ENCODE measurements around the gene GRIP2. TPM values are rescaled to one million over a fixed set of nuclear protein-coding genes. Genes with fewer than 3 reads are reported as not detected.

Gene GRIP2
- total RNA-seq, 6 experiments from 2014 or later = 0.04 to 0.44 (median 0.33) TPM; not detected in 1

DNA sequence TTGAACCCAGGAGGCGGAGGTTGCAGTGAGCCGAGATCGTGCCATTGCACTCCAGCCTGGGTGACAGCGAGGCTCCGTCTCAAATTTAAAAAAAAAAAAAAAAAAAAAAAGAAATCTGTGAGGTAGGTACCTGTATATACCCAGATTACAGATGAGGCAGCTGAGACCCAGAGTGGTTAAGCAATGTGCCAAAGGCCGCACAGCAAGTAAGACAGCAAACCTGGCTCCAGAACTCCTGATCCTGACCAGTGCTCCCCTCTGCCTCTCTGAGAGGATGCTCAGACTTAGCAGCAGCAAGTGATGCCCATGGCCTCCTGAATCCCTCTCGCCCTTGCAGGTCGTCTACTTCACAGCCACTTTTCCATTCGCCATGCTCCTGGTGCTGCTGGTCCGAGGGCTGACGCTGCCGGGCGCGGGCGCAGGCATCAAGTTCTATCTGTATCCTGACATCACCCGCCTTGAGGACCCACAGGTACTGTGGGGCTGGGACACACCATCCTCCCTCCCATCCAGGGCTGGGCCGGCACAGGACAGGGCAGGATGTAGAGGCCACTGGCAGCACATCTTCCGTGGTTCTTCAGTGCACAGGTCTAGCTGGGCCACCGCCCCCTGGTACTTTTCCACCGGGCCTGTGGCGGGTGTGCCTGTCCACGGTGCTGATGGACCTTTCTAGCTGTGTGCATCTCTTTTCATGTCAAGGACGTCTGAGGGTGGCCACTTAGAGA, 73.8 kb downstream of the GRIP2 start:
- Histone ChIP-seq H3K27me3 (no peaks in the 10 kb centered on the region), H3K27ac (no peak overlapping the region), H3K4me3 (no peak overlapping the region), H3K36me3 (no peaks in the 10 kb centered on the region), H3K9me3 (no peaks in the 10 kb centered on the region), H3K4me1 (no peaks in the 10 kb centered on the region)
- TF ChIP-seq, protein P1, sequence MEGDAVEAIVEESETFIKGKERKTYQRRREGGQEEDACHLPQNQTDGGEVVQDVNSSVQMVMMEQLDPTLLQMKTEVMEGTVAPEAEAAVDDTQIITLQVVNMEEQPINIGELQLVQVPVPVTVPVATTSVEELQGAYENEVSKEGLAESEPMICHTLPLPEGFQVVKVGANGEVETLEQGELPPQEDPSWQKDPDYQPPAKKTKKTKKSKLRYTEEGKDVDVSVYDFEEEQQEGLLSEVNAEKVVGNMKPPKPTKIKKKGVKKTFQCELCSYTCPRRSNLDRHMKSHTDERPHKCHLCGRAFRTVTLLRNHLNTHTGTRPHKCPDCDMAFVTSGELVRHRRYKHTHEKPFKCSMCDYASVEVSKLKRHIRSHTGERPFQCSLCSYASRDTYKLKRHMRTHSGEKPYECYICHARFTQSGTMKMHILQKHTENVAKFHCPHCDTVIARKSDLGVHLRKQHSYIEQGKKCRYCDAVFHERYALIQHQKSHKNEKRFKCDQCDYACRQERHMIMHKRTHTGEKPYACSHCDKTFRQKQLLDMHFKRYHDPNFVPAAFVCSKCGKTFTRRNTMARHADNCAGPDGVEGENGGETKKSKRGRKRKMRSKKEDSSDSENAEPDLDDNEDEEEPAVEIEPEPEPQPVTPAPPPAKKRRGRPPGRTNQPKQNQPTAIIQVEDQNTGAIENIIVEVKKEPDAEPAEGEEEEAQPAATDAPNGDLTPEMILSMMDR (IDR thresholded peaks at IDR 0.05) = no peak
- no peak for TF ChIP-seq POLR2A (IDR thresholded peaks at IDR 0.05)
- DNase-seq (no peak), ATAC-seq (no peak)
- whole genome bisulfite sequencing (ENCODE audit: insufficient coverage, low coverage, low lambda C conversion rate, missing lambda C conversion rate) = 89% methylated on average over 12 of the region's 23 CpGs
- intact Hi-C loops (cut with DNase I) = loop anchor here (5.0 to 10.0 kb wide), 3 partner anchors 204 to 572 kb away; no protein-coding TSS in a partner anchor

DNA sequence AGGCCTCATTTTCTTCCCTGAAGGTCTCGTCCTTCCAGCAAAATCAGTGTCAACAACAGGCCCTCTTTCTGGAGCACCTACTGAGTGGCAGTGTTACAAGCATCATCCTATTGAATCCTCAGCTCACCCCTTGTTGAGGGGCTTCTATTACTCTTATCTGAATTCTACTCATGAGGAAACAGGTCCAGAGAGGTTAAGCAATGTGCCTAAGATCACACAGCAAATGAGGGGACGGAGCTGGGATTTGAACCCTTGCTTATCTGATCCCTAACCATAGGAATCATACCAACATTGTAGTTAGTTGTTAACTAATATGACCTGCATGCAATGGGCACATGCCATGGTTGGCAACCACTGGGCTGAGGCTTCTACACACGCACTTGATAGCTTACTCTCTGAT, 74.7 kb downstream of the GRIP2 start:
- DNase-seq (no peak), ATAC-seq (no peak)
- H3K9me3 ChIP-seq = no peaks in the 10 kb centered on the region
- no peaks in the 10 kb centered on the region for H3K4me1 ChIP-seq
- no peaks in the 10 kb centered on the region for H3K27me3 ChIP-seq
- TF ChIP-seq, protein P1 (IDR thresholded peaks at IDR 0.05) = no peak
- TF ChIP-seq POLR2A (IDR thresholded peaks at IDR 0.05) = no peak
- intact Hi-C loops (cut with DNase I) = loop anchor here (5.0 to 10.0 kb wide), 3 partner anchors 203 to 571 kb away; no protein-coding TSS in a partner anchor
- H3K36me3 ChIP-seq = no peaks in the 10 kb centered on the region
- no peak overlapping the region for H3K4me3 ChIP-seq
- H3K27ac ChIP-seq = no peak overlapping the region
- WGBS (ENCODE audit: insufficient coverage, low coverage, low lambda C conversion rate, missing lambda C conversion rate) = 56% methylated on average over 1 of the region's 3 CpGs

DNA sequence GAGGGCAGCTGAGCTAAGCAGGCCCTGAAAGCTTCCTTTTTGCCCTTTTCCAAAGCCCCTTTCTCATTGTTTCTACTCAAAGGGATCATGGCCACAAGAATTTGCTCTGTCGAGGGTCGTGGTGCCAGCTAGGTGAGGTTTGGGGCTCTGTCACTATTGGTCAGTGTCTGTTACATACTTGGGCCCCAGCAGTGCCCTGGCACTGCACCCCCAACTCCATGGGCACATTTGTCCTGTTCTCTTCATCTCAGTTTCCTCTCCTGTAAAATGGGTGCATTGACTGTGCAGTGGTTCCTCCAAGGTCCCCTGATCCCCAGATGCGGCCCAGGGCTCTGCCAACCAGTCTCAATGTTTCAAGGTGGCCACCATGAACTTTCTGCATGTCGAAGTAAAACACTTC, 75.6 kb downstream of the GRIP2 start:
- Histone ChIP-seq H3K27ac (no peak overlapping the region), H3K27me3 (no peaks in the 10 kb centered on the region), H3K4me1 (peaks cover 0 to 2% (median 0%) of the 10 kb centered on the region in 4 donors), H3K36me3 (no peaks in the 10 kb centered on the region), H3K9me3 (no peaks in the 10 kb centered on the region), H3K4me3 (no peak overlapping the region)
- intact Hi-C loops (cut with DNase I) = loop anchor here (5.0 to 10.0 kb wide), 3 partner anchors 202 to 570 kb away; no protein-coding TSS in a partner anchor
- DNase-seq (no peak), ATAC-seq (no peak)
- no CpG with 5 or more reads among the region's 4 CpGs for WGBS (ENCODE audit: insufficient coverage, low coverage, low lambda C conversion rate, missing lambda C conversion rate)
- TF ChIP-seq, protein P1 (IDR thresholded peaks at IDR 0.05) = no peak
- no peak for TF ChIP-seq POLR2A (IDR thresholded peaks at IDR 0.05)

DNA sequence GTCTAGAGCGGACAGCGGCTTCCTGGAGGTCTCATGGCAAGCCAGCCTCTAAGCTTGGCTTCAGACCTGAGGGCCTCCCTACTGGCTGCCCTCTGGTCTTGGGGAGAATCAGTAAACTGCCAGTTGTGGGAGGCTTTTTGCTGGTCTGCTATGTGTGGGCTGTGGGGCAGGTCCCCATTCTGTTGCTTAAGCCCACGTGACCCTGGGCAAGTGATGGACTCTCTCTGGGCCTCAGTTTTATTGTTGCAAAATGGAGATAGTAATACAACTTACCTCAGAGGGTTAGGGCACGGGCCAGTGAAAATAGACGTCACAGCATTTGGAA, 76.0 kb downstream of the GRIP2 start:
- TF ChIP-seq, protein P1 (IDR thresholded peaks at IDR 0.05) = no peak
- no peak for TF ChIP-seq POLR2A (IDR thresholded peaks at IDR 0.05)
- DNase-seq = no peak
- WGBS (ENCODE audit: insufficient coverage, low coverage, low lambda C conversion rate, missing lambda C conversion rate) = 71% methylated on average over 1 of the region's 5 CpGs
- Histone ChIP-seq H3K36me3 (no peaks in the 10 kb centered on the region), H3K9me3 (no peaks in the 10 kb centered on the region), H3K27ac (no peak overlapping the region), H3K27me3 (no peaks in the 10 kb centered on the region), H3K4me3 (no peak overlapping the region), H3K4me1 (peaks cover 0 to 2% (median 0%) of the 10 kb centered on the region in 4 donors)
- intact Hi-C loops (cut with DNase I) = loop anchor here (5.0 to 10.0 kb wide), 3 partner anchors 202 to 569 kb away; no protein-coding TSS in a partner anchor
- ATAC-seq = no peak
